Activated T-helper 1 cell treated with anti-CD3 and anti-CD28 coated beads, Interleukin-12 subunit alpha, Interleukin-12 subunit beta, Interleukin-2, Interleukin-4 antibody, amounts not matched to agents 30 ng/mL and 10 ng/mL and 1 ng/mL, durations not matched to agents 14 hours and 24 hours and 36 hours (primary cell): ENCODE data around the gene CHSY3. TPM values are rescaled to one million over a fixed set of nuclear protein-coding genes. Genes with fewer than 3 reads are reported as not detected.

Source experiments
- DNase-seq: peaks from one replicate; pipeline ENCODE4 v3.0.0; 2021; ENCODE audit warnings: low spot score
- H3K27ac Mint-ChIP-seq: one replicate; pipeline ENCODE4 v1.8.0; 2021; ENCODE audit warnings: mild to moderate bottlenecking, mixed read lengths
- H3K27me3 Mint-ChIP-seq: one replicate; pipeline ENCODE4 v1.8.0; 2022; ENCODE audit warnings: mild to moderate bottlenecking, moderate library complexity, mixed read lengths; ENCODE audit not compliant: insufficient read depth
- H3K36me3 Mint-ChIP-seq: one replicate; pipeline ENCODE4 v1.8.0; 2021; ENCODE audit warnings: low read depth, mixed read lengths
- H3K4me1 Mint-ChIP-seq: one replicate; pipeline ENCODE4 v1.8.0; 2021; ENCODE audit warnings: low read depth, mixed read lengths
- H3K4me3 Mint-ChIP-seq: one replicate; pipeline ENCODE4 v1.8.0; 2021; ENCODE audit warnings: mild to moderate bottlenecking, moderate library complexity, mixed read lengths
- H3K9me3 Mint-ChIP-seq: one replicate; pipeline ENCODE4 v1.8.0; 2021; ENCODE audit warnings: mixed read lengths
- intact Hi-C: fragments of 100-400 bp; cut with micrococcal nuclease; formaldehyde crosslinking; loops from one replicate; pipeline ENCODE4 v1.15.1; 2024
- total RNA-seq: library from RNA; stranded (reverse); gene quantifications from 2 replicates; pipeline ENCODE4 v1.2.3, GENCODE V29; 2022

Gene CHSY3
- total RNA-seq, 1 donor from 2014 or later = not detected

GRCh38 chr5:130092991-130093390 is 188.7 kb downstream of the CHSY3 start:
- no peak for DNase-seq
- H3K27ac Mint-ChIP-seq = no peak overlapping the region

GRCh38 chr5:130096483-130096882 is 192.2 kb downstream of the CHSY3 start:
- H3K4me1 Mint-ChIP-seq = no peaks in the 10 kb centered on the region
- H3K9me3 Mint-ChIP-seq = peaks cover 3% of the 10 kb centered on the region
- no peak overlapping the region for H3K4me3 Mint-ChIP-seq
- H3K36me3 Mint-ChIP-seq = no peaks in the 10 kb centered on the region
- no peaks in the 10 kb centered on the region for H3K27me3 Mint-ChIP-seq
- no peak overlapping the region for H3K27ac Mint-ChIP-seq
- intact Hi-C loops = no loop called here
- no peak for DNase-seq

More at GRCh38 chr5:130092991-130093390, 188.7 kb downstream of the CHSY3 start:
- peaks cover 3% of the 10 kb centered on the region for H3K9me3 Mint-ChIP-seq
- H3K27me3 Mint-ChIP-seq = no peaks in the 10 kb centered on the region
- H3K4me3 Mint-ChIP-seq = no peak overlapping the region
- no peaks in the 10 kb centered on the region for H3K4me1 Mint-ChIP-seq
- H3K36me3 Mint-ChIP-seq = no peaks in the 10 kb centered on the region
- intact Hi-C loops = no loop called here

GRCh38 chr5:130099008-130099407 is 194.7 kb downstream of the CHSY3 start:
- H3K36me3 Mint-ChIP-seq = no peaks in the 10 kb centered on the region
- H3K27ac Mint-ChIP-seq = no peak overlapping the region
- H3K4me3 Mint-ChIP-seq = no peak overlapping the region
- H3K27me3 Mint-ChIP-seq = no peaks in the 10 kb centered on the region
- no peaks in the 10 kb centered on the region for H3K4me1 Mint-ChIP-seq
- intact Hi-C loops = no loop called here
- no peak for DNase-seq
- H3K9me3 Mint-ChIP-seq = no peaks in the 10 kb centered on the region

GRCh38 chr5:130102375-130102774 is 198.1 kb downstream of the CHSY3 start:
- Mint-ChIP-seq H3K36me3 (no peaks in the 10 kb centered on the region), H3K4me1 (no peaks in the 10 kb centered on the region), H3K27me3 (no peaks in the 10 kb centered on the region), H3K27ac (no peak overlapping the region), H3K4me3 (no peak overlapping the region), H3K9me3 (no peaks in the 10 kb centered on the region)
- no peak for DNase-seq
- intact Hi-C loops = no loop called here

GRCh38 chr5:130102960-130103359 is 198.7 kb downstream of the CHSY3 start:
- H3K27ac Mint-ChIP-seq = no peak overlapping the region
- DNase-seq = no peak
- H3K4me1 Mint-ChIP-seq = no peaks in the 10 kb centered on the region
- no peak overlapping the region for H3K4me3 Mint-ChIP-seq
- intact Hi-C loops = no loop called here
- H3K36me3 Mint-ChIP-seq = no peaks in the 10 kb centered on the region
- H3K27me3 Mint-ChIP-seq = no peaks in the 10 kb centered on the region
- no peaks in the 10 kb centered on the region for H3K9me3 Mint-ChIP-seq

- no peaks in the 10 kb centered on the region for H3K4me1 Mint-ChIP-seq
- no peak overlapping the region for H3K4me3 Mint-ChIP-seq
- no peaks in the 10 kb centered on the region for H3K36me3 Mint-ChIP-seq
- intact Hi-C loops = loop anchor here (5.0 kb wide), 1 partner anchor 1312 kb away; no protein-coding TSS in a partner anchor
- no peaks in the 10 kb centered on the region for H3K9me3 Mint-ChIP-seq
- H3K27ac Mint-ChIP-seq = no peak overlapping the region
- peaks cover 2% of the 10 kb centered on the region for H3K27me3 Mint-ChIP-seq
- no peak for DNase-seq
Observed at GRCh38 chr5:130104895-130105688, 200.8 kb downstream of the CHSY3 start.

- Mint-ChIP-seq H3K27ac (no peak overlapping the region), H3K4me1 (no peaks in the 10 kb centered on the region), H3K4me3 (no peak overlapping the region), H3K9me3 (no peaks in the 10 kb centered on the region), H3K36me3 (no peaks in the 10 kb centered on the region), H3K27me3 (peaks cover 2% of the 10 kb centered on the region)
- no peak for DNase-seq
- intact Hi-C loops = loop anchor here (5.0 kb wide), 1 partner anchor 1311 kb away; no protein-coding TSS in a partner anchor
Observed at GRCh38 chr5:130106480-130106879, 202.2 kb downstream of the CHSY3 start.

GRCh38 chr5:130109152-130109551 is 204.9 kb downstream of the CHSY3 start:
- H3K4me3 Mint-ChIP-seq = no peak overlapping the region
- peaks cover 2% of the 10 kb centered on the region for H3K27me3 Mint-ChIP-seq
- no peaks in the 10 kb centered on the region for H3K9me3 Mint-ChIP-seq
- H3K36me3 Mint-ChIP-seq = no peaks in the 10 kb centered on the region
- no peaks in the 10 kb centered on the region for H3K4me1 Mint-ChIP-seq
- intact Hi-C loops = loop anchor here (5.0 kb wide), 1 partner anchor 1308 kb away; no protein-coding TSS in a partner anchor
- no peak overlapping the region for H3K27ac Mint-ChIP-seq
- no peak for DNase-seq

- H3K27me3 Mint-ChIP-seq = peaks cover 6% of the 10 kb centered on the region
- intact Hi-C loops = no loop called here
- H3K4me1 Mint-ChIP-seq = no peaks in the 10 kb centered on the region
- no peaks in the 10 kb centered on the region for H3K9me3 Mint-ChIP-seq
- no peak for DNase-seq
- no peaks in the 10 kb centered on the region for H3K36me3 Mint-ChIP-seq
- no peak overlapping the region for H3K27ac Mint-ChIP-seq
- H3K4me3 Mint-ChIP-seq = no peak overlapping the region
Observed at GRCh38 chr5:130110328-130110727, 206.1 kb downstream of the CHSY3 start.

GRCh38 chr5:130111746-130112145 is 207.5 kb downstream of the CHSY3 start:
- H3K9me3 Mint-ChIP-seq = no peaks in the 10 kb centered on the region
- no peaks in the 10 kb centered on the region for H3K36me3 Mint-ChIP-seq
- intact Hi-C loops = no loop called here
- H3K4me1 Mint-ChIP-seq = no peaks in the 10 kb centered on the region
- H3K27me3 Mint-ChIP-seq = peaks cover 6% of the 10 kb centered on the region
- no peak for DNase-seq
- H3K4me3 Mint-ChIP-seq = no peak overlapping the region
- H3K27ac Mint-ChIP-seq = no peak overlapping the region

GRCh38 chr5:130112246-130112645 is 208.0 kb downstream of the CHSY3 start:
- H3K27ac Mint-ChIP-seq = no peak overlapping the region
- no peaks in the 10 kb centered on the region for H3K9me3 Mint-ChIP-seq
- intact Hi-C loops = no loop called here
- no peaks in the 10 kb centered on the region for H3K36me3 Mint-ChIP-seq
- no peaks in the 10 kb centered on the region for H3K4me1 Mint-ChIP-seq
- no peak overlapping the region for H3K4me3 Mint-ChIP-seq
- no peak for DNase-seq
- peaks cover 8% of the 10 kb centered on the region for H3K27me3 Mint-ChIP-seq

GRCh38 chr5:130115686-130116085 is 211.4 kb downstream of the CHSY3 start:
- no peak for DNase-seq
- H3K36me3 Mint-ChIP-seq = no peaks in the 10 kb centered on the region
- H3K9me3 Mint-ChIP-seq = no peaks in the 10 kb centered on the region
- H3K27me3 Mint-ChIP-seq = peaks cover 6% of the 10 kb centered on the region
- H3K27ac Mint-ChIP-seq = no peak overlapping the region
- no peaks in the 10 kb centered on the region for H3K4me1 Mint-ChIP-seq
- intact Hi-C loops = no loop called here
- no peak overlapping the region for H3K4me3 Mint-ChIP-seq

GRCh38 chr5:130116462-130116861 is 212.2 kb downstream of the CHSY3 start:
- no peaks in the 10 kb centered on the region for H3K9me3 Mint-ChIP-seq
- intact Hi-C loops = no loop called here
- no peak overlapping the region for H3K27ac Mint-ChIP-seq
- H3K27me3 Mint-ChIP-seq = peaks cover 6% of the 10 kb centered on the region
- H3K4me3 Mint-ChIP-seq = no peak overlapping the region
- no peaks in the 10 kb centered on the region for H3K4me1 Mint-ChIP-seq
- DNase-seq = no peak
- H3K36me3 Mint-ChIP-seq = no peaks in the 10 kb centered on the region
